Stimulated activated CD8-positive, alpha-beta memory T cell treated with anti-CD3 and anti-CD28 coated beads, Interleukin-2, amount 100 ng/mL, for 1 hour (primary cell): Measurements from ENCODE around the gene PAQR8.
"Not testable (repeated sequence)": the region's sequence is repeated elsewhere in the genome, so short reads cannot be mapped to it uniquely, and the experiment has no call there.

Experiments
- DNase-seq, 2 donors: peaks; one replicate each; pipeline ENCODE4 v3.0.0-alpha.2; 2020; ENCODE audit warnings: low read depth in 2 of 2

The PAQR8 gene

GRCh38 chr6:52410979-52411378, 49.0 kb downstream of the PAQR8 start:
- no peak for DNase-seq

GRCh38 chr6:52411911-52412310, 50.0 kb downstream of the PAQR8 start:
- no peak for DNase-seq

- no peak for DNase-seq
Observed at GRCh38 chr6:52415333-52415732, 53.4 kb downstream of the PAQR8 start.

GRCh38 chr6:52415917-52416628, 54.1 kb downstream of the PAQR8 start:
- DNase-seq, result no peak

- DNase-seq, result no peak
Observed at GRCh38 chr6:52416629-52417151, 54.7 kb downstream of the PAQR8 start.

GRCh38 chr6:52417675-52418111, 55.7 kb downstream of the PAQR8 start:
- DNase-seq, result no peak

GRCh38 chr6:52418606-52419005, 56.7 kb downstream of the PAQR8 start:
- no peak for DNase-seq

- DNase-seq, result peak; percentile 96 to 97
Observed at GRCh38 chr6:52419809-52420667, 58.1 kb downstream of the PAQR8 start, which contains the start of gene EFHC1. TSS of gene EFHC1 (plus strand) at chr6:52420342. CDS start at chr6:52420411, 69 bp downstream.

- no peak for DNase-seq
Observed at GRCh38 chr6:52420668-52421358, 58.9 kb downstream of the PAQR8 start.

- DNase-seq, result no peak
Observed at GRCh38 chr6:52422156-52422555, 60.2 kb downstream of the PAQR8 start.

- no peak for DNase-seq
Observed at GRCh38 chr6:52423448-52423847, 61.5 kb downstream of the PAQR8 start.

- no peak for DNase-seq
Observed at GRCh38 chr6:52423971-52424381, 62.0 kb downstream of the PAQR8 start.

GRCh38 chr6:52424513-52424912, 62.6 kb downstream of the PAQR8 start:
- no peak for DNase-seq

GRCh38 chr6:52426667-52427066, 64.7 kb downstream of the PAQR8 start:
- no peak for DNase-seq

- not testable (repeated sequence) for DNase-seq
Observed at GRCh38 chr6:52433294-52433693, 71.3 kb downstream of the PAQR8 start.

GRCh38 chr6:52435345-52435744, 73.4 kb downstream of the PAQR8 start:
- no peak for DNase-seq

- no peak for DNase-seq
Observed at GRCh38 chr6:52438926-52439325, 77.0 kb downstream of the PAQR8 start.

GRCh38 chr6:52454556-52454955, 92.6 kb downstream of the PAQR8 start:
- DNase-seq, result no peak

GRCh38 chr6:52457096-52457495, 95.1 kb downstream of the PAQR8 start:
- no peak for DNase-seq
